ENCODE results near the gene SPAG9.

SPAG9 gene

DNA sequence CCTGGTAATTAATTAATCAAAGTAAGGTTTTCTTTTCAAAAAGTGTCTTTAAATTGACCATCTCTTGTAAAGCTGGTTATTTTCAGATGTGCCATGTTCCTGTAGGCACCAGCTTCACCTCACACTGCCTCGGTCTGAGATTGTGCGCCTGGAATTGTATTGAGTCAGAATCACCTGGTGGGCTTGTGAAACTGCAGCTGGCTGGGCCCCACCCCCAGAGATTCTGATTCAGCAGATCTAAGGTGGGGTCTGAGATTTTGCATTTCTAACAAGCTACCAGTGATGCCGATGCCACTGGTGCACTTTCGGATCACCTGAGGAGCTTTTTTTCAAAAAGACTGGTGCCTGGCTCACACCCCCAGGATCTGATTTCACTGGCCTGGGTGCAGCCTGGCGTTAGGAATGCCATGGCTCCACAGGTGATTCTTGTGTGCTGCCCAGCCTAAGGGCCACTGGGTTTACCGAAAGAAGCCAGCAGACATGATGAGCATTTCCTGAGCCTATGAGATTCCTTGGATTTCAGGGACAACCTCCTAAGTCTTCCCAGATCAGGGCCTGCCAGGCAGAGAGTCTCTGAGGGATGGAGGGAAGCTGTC is 195.3 kb downstream of the SPAG9 start:
- in situ Hi-C loops (cut with MboI; ENCODE audit: low sequenced_read_pairs) = no loop called here

DNA sequence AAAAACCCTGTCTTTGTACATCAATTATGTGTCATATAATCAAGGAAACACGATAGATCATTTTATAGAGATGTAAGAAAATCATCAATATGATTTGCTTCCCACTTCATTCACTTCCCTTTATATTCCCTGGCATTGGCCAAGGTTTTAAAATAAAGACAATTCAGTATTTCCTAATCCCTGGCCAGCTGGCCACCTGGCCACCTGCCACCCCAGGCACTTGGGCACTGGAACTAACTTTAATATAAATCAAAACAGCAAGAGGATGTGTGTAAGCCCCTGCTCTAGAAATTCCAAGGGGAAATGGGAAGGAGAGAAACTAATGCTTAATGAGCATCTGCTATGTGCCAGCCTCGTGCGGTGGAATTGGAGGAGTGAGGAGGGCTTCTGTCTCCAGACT is 195.9 kb downstream of the SPAG9 start:
- in situ Hi-C loops (cut with MboI; ENCODE audit: low sequenced_read_pairs) = no loop called here

- in situ Hi-C loops (cut with MboI; ENCODE audit: low sequenced_read_pairs) = no loop called here
Observed at GRCh38 chr17:50924300-50924699, 196.4 kb downstream of the SPAG9 start.

GRCh38 chr17:50923611-50924010 is 197.1 kb downstream of the SPAG9 start:
- in situ Hi-C loops (cut with MboI; ENCODE audit: low sequenced_read_pairs) = no loop called here

GRCh38 chr17:50922721-50923405 is 197.8 kb downstream of the SPAG9 start:
- in situ Hi-C loops (cut with MboI; ENCODE audit: low sequenced_read_pairs) = no loop called here

GRCh38 chr17:50922107-50922506 is 198.6 kb downstream of the SPAG9 start:
- in situ Hi-C loops (cut with MboI; ENCODE audit: low sequenced_read_pairs) = no loop called here

GRCh38 chr17:50920891-50921586 is 199.6 kb downstream of the SPAG9 start:
- in situ Hi-C loops (cut with MboI; ENCODE audit: low sequenced_read_pairs) = no loop called here

DNA sequence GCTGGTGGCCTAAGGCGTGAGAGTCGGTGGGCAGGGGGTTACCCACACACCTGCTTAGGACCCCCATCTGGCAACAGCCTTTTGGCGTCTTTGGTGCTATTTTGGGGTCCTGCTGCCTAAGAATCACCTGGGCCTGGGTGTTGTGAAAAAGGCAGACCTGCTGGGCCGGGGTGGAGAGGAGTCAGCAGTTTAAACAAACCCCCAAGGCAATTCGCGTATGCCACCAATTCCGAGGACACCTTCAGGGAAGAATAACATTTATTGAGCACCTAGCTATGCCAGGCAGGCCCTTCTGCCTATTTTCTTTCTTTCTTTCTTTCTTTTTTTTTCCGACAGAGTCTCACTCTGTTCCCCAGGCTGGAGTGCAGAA is 200.6 kb downstream of the SPAG9 start:
- in situ Hi-C loops (cut with MboI; ENCODE audit: low sequenced_read_pairs) = no loop called here

DNA sequence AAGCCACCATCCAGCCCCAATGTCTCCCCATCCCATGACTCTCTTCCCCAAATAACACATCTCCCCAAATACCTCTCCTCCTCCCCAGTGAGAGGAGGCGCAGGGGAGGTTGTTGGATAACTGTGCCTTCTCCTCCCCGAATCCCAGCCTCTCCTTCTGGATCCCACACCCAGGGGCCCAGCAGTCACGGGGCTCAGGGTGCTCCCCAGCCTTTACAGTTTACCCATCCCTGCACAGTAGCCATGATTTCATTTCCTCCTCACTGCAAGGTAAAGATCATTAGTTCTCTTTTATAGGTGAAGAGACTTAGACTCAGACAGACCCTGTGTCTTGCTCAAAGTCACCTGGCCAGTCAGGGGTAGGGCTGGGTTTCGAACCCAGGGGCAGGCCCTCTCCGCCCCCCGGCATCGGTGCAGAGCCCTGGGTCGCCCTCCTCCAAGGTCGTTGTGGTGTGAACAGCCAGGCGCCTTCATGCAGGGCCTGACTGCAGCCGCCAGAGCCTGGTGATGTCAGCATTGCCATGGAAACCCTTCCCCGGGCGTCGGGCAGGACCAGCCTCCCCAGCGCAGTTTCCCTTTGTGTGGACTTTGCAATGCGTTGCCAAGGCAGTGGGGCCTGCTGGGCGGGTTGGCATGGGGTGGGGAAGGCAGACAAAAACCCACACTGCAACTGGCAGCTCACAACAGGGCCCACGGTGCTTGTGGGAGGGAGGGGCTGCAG is 201.2 kb downstream of the SPAG9 start:
- in situ Hi-C loops (cut with MboI; ENCODE audit: low sequenced_read_pairs) = no loop called here

GRCh38 chr17:50918933-50919296 is 201.8 kb downstream of the SPAG9 start:
- in situ Hi-C loops (cut with MboI; ENCODE audit: low sequenced_read_pairs) = no loop called here

DNA sequence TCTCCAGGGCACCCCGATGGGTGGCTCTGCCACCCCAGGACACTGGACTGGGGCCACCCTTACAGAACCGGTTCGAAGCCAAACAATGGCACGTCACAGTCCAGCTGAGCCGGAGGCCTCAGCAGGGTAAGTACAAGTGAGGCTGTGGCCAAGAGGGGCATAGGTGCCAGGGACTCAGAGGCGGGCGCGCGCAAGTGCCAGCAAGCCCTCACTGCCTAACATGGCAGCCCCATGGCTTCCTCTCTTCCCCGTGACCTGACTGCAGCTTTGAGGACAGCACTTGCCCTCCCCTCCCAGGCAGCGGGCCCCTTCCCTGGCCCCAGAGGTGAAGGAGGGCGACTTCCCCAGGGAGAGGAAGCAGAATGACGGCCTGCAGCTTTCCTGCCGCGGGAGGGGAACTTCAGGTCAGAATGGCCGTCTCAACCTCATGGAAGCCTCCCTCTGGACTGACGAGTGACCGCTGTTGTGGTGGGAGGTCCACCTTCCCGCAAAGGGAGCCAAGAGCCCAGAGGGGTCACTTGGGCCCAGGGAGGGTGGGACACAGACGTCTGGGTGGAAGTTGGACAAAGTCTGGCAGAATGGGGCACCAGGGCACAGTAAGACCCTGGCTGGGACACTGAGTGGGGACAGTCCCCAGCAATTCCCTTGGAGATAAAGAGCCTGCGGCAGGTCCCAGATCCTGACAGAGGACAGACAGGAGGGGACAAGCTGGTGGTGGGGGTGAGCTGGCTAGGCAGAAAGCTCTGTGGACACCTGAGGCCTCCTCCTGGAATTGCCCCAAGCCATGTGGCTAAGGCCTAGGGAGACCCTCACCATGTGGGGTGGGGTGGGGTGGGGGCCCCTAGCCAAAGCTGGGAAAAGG is 202.4 kb downstream of the SPAG9 start:
- in situ Hi-C loops (cut with MboI; ENCODE audit: low sequenced_read_pairs) = no loop called here

DNA sequence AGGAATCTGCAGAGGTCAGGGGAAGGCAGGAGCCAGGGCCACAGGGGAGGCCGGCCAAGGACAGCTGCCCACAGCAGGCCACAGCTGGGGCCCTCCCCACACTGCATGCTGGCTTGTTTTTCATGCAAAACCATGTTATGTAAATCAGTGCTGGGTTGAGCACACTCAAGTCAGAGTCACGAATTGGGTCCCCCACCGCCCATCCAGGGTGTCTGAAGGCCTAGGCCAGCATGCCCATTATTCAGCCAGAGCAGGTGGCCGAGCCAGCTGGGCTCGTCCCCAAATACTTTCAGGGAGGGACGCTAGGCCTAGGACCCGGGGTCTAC is 203.3 kb downstream of the SPAG9 start:
- in situ Hi-C loops (cut with MboI; ENCODE audit: low sequenced_read_pairs) = no loop called here

GRCh38 chr17:50916708-50917417 is 203.8 kb downstream of the SPAG9 start:
- in situ Hi-C loops (cut with MboI; ENCODE audit: low sequenced_read_pairs) = no loop called here

DNA sequence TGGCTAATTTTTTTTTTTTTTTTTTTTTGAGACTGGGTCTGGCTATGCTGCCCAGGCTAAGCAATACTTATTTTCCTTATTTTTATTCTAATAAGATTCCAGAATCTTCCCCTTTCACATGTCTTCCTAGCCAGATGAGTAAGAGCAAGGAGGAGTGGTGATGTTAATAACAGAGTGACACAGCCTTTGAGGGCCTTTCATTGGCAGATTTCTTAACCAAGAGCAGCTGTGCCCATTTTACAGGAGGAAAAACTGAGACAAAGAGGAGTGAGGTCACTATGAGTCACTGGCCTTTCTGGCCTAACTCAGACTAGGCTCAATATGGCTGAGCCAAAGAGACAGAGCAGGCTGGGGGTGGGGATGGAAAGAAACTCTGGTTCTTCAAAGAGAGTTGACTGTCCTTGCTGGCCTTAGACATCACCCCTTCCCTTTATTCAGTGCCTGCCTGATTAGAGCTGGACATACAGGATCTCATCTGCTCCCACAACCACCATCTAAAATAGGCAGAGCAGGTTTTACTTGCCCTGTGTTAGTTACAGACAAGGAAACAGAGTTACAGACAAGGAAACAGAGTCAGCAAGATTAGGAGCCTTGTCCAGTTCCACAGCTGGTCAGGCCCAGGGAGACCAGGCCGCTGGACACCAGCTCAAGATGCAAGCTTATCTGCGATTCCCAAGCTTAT is 204.5 kb downstream of the SPAG9 start:
- in situ Hi-C loops (cut with MboI; ENCODE audit: low sequenced_read_pairs) = no loop called here

DNA sequence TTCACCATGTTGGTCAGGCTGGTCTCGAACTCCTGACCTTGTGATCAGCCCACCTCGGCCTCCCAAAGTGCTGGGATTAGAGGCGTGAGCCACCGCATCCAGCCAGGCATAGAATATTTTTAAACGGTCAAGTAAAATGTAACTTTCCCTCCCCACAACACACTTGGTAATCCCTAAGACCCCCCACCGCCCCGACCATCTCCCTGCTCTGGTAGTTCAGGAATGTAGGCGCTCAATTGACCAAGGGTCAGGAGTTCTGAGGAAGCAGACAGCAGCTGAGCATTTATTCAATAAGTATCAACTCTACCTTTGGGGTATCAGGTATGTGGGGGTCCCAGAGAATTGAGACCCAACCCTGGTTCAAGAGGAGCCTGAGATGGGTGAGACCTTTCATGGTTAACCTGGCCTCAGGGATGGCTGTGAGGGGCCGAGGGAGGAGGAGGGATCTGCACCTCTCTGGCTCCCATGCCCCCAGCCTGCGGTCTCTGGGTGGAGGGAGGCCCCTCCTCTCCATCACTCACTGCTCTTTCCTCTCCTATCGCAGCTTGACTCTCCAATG is 206.1 kb downstream of the SPAG9 start:
- in situ Hi-C loops (cut with MboI; ENCODE audit: low sequenced_read_pairs) = no loop called here

- in situ Hi-C loops (cut with MboI; ENCODE audit: low sequenced_read_pairs) = no loop called here
Observed at GRCh38 chr17:50913120-50913519, 207.5 kb downstream of the SPAG9 start.
